Midbrain (tissue), 1 donor: ENCODE data around the gene DAB2IP.
A peak's percentile ranks its signal among the peaks of the same experiment; 100 is the strongest.
"Not testable (repeated sequence)": the region's sequence is repeated elsewhere in the genome, so short reads cannot be mapped to it uniquely, and the experiment has no call there.

Source experiments
- DNase-seq: peaks from one replicate; lab custom pipeline; 2025; lab: John Stamatoyannopoulos, UW

Gene DAB2IP

GRCh38 chr9:121644040-121644439 lies 7.4 kb upstream of the DAB2IP start:
- DNase-seq: not testable (repeated sequence)

DNA sequence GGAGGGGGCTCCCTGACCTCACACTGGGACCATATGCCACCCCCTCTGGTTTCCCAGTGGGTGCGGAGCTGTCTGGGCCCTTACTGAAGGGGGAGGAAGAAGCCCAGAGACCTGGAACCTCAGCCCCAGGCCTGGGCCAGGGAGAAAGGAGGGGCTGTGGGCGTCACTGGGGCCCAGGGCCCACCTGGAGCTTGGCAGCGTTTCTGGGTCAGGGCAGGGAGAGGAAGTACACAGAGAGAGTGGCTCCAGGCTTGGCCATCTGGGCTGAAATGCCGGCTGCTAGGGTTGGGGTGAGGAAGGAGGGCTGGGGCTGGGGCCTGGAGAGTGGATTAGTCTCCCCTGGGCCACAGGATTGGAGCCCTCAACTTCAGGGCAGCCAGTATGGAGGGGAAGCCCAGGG lies 6.4 kb upstream of the DAB2IP start:
- DNase-seq: peak; percentile 61

DNA sequence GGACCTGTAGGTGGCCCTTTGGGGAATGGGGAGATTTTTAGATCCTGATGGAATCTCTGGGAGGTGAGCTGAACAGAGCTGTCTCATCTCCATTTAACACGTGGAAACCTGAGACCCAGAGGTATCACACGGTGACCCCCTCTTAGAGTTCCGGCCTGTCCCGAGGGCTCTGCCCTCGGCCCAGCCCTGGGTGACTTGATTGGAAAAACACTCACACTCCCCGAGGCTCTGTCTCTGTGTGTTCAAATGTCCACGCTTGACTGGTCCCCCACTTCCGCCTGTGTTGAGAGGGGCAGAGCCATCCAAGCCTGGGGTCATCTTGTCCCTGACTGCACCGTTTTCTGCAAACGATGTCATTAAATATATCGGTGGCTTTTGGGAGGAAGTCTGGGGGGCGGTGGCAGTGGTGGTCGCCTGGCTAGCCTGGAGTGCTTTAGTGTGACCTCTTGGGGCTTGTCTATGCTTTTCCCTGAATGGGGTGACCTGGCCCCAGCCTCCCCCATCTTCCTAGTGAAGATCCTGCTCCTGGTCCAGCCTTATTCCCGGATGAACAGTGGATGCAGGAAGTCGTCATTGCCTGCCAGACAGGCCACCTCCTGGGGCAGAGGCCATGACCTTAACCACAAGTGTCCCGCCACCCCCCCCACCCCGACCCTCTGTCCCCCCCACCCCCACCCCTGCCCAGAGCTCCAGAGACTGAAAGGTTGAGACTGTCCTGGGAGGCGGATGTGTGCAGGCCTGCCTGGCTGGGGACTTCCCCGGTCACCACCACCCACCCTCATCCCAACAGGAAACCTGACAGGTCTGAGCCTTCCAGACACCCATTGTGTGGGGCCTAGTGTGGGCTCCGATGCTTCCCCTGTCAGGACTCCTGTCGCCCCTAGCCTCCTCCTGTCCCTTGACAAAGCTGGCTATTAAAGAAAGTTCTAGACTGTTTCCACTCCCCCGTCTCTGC lies 5.3 kb upstream of the DAB2IP start:
- no peak for DNase-seq

DNA sequence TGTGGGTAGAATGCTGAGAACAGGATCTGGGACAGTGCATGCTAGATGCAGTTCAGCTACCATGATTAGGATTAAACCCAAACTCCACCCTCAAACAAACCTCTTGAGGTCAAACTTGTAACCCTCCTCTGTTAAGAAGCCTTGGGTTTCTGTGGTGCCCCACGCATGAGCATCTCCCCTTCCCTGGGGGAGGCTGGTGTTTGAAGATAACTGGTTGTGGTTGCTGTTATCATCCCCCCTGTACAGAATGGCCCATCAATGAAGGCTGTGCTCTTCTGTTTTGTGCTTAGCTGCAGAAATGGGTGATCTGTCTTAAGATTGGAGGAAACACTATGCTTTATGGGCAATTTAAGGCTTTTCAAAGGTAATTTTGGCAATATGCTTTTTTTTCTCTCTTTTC lies 4.4 kb upstream of the DAB2IP start:
- DNase-seq: no peak

DNA sequence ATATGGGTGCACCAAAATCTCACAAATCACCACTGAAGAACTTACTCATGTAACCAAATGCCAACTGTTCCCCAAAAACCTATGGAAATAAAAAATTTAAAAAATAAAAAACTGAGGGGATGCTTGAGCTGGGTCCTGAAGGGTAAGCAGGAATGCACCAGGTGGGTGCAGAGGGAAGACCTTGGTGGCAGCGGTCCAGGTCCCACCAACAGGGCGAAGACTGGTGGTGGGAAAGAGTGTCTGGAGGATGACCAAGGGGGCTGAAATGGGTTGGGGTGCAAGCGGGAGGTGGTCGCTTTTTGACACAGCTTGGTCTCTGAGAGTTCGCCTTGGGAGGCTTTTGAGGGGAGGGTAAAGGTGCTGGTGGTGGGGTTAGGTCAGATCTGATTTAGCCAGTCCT lies 3.3 kb upstream of the DAB2IP start:
- DNase-seq: no peak

- DNase-seq: no peak
Observed at GRCh38 chr9:121648799-121649198, 2.6 kb upstream of the DAB2IP start.

- DNase-seq: no peak
Observed at GRCh38 chr9:121649476-121650216, 1.8 kb upstream of the DAB2IP start.

DNA sequence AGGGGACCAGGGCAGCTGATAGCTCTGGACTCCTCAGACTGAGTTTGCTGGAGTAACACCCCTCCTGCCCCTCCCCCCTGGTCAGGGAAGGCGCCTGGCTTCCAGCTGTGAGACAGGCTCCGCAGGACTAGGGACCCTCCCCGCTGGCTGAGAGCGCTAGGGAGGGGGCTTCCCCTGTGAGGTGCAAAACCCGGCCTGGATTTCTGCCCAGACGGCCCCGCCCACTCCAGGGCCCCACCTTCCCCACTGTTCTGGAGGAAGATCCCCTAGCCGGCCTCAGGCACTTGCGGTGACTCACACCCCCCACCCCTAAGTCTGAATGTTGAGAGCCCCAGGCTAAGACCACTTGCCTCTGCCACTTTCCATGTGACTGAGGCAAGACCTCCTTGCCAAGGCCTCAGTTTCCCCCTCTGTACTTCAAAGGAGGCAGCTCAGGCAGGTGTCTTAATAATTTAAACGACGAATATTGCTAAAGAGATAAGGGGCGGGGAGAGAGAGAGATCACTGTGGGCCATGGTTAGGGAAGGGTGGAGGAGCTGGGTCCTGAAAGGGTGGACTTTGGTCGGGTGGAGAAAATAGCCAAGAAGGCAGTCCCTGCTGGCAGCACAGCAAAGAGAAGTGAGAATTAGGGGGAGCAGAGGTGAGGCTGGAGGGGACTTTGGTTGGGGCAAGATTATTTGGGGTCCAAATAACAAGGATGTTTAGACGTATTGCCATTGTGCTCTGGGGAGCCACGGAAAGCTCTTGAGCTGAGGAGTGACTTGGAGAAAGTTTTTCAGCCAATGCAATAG lies 1.0 kb upstream of the DAB2IP start:
- DNase-seq: peak; percentile 14

- DNase-seq: no peak
Observed at GRCh38 chr9:121651008-121651294, 483 bp upstream of the DAB2IP start.

GRCh38 chr9:121652021-121652837 lies 795 bp downstream of the DAB2IP start:
- no peak for DNase-seq

GRCh38 chr9:121652838-121653231 lies 1.4 kb downstream of the DAB2IP start:
- no peak for DNase-seq

DNA sequence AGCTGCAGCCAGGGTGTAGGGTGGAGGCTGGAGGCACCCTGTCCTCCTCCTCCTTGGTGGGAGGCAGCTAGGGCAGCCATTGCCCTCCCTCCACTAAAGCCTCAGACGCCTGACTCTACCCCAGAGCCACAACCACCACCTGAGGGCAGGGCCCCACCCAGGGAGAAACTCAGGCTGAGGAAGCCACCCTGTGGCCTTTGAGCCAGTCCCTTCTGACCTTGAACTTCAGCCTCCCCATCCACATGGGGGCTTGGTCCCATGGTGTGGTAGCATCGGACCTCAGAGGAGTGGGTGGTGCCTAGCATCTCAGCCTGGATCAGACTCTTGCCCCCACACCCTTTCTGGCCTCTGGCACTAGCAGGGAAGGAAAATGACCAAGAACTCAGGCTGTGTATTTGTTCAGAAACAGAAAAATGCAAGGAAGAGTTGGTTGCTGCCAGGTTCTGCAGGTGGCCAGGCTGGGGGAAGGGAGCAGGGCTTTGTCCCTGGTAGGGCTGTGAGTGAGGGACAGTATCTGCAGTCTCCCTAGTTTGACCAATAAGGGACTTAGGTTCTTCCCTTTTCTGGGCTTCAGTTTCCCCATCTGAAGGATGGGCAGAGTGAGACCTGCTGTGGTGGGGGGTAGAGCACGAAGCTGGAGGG lies 3.2 kb downstream of the DAB2IP start:
- no peak for DNase-seq

DNA sequence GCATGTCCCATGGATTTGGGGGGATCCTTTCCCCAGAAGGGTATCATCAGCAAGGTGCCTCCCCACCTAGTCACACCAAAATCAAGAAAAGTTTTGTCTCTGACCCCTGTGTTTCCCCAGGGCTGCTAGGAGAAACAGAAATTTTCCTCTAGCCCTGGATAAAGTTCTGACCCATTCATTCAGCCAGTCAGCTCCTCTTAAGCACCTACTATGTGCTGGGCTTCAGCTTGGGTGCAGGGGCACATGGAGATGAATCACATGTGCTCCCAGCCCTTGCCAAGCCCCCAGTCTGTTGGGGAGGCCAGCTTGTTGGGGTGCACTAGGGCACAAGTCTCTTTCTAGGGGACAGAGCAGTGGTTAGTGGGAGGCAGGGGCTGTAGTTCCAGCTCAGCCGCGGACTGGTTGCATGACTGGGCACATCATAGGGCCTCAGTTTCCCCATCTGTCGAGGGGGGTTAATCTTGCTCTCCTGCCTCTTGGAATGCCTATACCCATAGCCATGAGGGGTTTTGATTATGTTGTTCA lies 3.9 kb downstream of the DAB2IP start:
- DNase-seq: no peak

DNA sequence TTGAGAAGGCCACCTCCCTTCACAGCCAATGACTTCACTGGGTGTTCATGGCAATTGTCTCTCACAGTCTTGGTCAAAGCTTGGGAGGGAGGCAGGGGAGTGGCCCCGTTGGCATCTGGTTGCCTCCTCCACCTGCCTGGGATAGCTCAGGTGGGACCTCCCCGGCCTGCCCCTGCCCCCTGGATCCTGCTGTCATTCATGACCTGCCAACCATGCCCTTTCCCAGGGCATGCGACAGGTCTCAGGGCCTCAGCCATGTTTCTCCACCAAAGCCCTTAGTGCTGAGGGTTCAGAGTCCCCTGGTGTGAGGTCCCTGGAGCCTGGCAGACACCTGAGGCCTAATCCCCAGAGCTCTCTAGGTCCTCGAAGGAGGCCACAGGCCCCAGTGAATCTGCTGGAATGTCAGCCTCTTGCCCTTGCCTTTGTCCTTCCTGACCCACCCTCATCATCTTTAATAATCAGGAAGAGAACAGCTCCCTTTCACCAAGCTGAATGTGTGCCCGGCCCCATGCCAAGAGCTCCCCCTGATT lies 5.6 kb downstream of the DAB2IP start:
- DNase-seq: no peak

DNA sequence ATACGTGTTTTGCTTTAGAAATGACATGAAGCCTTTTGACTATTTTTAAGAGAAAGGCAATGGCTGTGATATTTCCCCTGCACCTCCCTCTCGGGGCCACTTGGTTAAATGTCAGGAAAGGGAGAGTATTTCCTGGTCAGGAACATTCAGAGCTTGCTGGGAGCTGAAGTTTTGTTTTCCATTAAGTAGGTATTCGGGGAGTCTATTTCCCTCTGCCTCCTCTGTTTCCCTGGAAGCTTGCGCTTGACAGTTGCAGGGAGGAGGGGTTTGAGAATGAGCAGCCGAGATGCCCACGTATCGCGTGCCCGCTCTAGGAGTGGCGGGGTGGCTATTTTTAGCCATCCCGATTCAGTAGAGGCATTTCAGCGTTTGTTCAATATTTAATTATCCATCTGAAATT lies 6.7 kb downstream of the DAB2IP start:
- DNase-seq: peak; percentile 11

DNA sequence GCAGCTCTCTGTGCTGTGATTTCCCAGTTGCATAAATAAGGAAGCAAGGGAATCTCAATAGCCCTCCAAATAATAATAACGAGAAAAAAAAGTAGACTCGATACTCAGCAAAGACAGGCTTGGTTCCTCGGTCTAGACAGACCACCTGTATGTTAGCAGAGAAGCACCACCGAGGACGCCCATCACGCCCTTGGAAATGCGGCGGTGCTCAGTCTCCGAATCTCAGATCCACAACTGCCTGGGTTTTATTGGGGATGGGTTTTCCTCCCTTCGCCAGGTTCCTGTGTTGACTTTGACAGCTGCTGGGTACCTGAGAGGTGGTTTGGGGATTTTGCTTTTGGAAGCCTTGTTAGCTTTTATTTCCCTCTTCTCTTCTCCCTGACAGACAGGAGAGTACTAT lies 7.2 kb downstream of the DAB2IP start:
- no peak for DNase-seq

DNA sequence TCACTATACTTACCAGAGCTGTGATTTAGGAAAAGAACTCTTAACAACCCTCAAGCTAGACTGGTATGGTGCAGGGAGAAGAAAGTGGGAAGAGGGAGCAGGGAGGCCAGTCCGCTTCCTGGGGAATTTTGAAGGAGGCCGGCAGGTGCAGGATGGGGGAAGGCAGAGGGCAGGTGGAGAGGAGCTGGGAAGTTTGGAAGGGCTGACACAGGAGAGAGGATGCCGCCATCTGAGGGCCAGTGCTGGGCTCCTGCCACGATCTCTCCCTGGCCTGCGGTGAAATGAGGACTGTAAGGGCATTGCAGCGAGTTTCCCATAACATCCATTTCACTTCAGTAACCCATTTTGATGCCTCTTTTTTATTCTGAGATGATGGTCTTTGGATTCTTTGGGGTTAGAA lies 8.9 kb downstream of the DAB2IP start:
- no peak for DNase-seq

GRCh38 chr9:121660876-121661275 lies 9.4 kb downstream of the DAB2IP start:
- DNase-seq: no peak

GRCh38 chr9:121661328-121661727 lies 9.9 kb downstream of the DAB2IP start:
- DNase-seq: no peak

DNA sequence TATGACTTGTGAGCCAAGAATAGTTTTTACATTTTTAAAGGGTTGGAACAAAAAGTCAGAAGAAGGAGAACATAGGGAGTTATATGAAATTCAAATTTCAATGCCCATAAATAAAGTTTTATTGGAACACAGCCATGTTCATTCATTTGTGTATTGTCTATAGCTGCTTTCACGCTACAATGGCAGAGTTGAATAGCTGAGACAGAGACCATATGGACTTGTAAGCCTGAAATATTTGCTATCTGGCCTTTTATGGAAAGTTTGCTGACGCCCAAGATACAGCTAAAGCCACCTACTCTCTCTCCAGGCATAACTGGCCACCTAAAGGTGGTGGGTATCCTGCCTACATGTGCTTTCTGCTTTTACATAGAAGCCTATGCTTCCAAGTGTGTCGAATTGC lies 10.9 kb downstream of the DAB2IP start:
- no peak for DNase-seq
